GM21515 (cell line): ENCODE measurements around the gene ANKRD33B.
"Not testable (repeated sequence)": the region's sequence is repeated elsewhere in the genome, so short reads cannot be mapped to it uniquely, and the experiment has no call there.

ENCODE experiments used
- ATAC-seq: cut with Tn5 transposase; IDR thresholded peaks from one replicate; pipeline ENCODE4 v1.9.1; 2021; ENCODE audit not compliant: unreplicated experiment

The ANKRD33B gene

DNA sequence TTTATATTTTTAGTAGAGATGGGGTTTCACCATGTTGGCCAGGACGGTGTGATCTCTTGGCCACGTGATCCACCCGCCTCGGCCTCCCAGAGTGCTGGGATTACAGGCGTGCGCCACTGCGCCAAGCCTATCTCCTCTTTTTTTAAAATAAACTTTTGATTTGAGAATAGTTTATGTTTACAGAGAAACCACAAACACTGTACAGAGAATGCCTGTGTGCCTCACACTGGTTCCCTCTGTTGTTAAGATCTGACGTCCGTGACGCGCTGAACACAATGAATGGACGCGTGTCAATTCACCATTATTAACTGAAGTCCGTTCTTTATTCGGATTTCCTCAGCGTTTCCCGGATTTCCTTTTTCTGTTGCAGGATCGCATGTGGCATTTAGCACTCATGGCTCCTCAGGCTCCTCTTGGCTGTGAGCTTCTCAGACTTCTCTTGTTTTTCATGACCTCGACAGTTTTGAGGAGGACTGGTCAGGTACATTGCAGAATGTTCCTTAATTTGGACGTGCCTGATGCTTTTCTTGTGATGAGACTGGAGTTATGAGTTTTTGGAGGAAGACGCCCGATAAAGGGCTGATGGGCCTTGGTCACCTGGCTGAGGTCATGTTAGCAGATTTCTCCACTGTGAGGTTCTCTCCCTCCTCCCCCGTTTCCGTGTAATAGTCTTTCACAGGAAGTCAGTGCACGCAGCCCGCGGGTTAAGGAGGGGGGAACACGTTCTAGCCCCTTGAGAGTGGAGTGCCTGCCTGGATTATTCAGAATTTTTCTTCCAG lies 69.6 kb downstream of the ANKRD33B start:
- ATAC-seq: no peak

- ATAC-seq: no peak
Measured at GRCh38 chr5:10634050-10634449, 70.2 kb downstream of the ANKRD33B start.

- no peak for ATAC-seq
Measured at GRCh38 chr5:10634562-10634961, 70.7 kb downstream of the ANKRD33B start.

- peak; percentile 60 for ATAC-seq
Measured at GRCh38 chr5:10635257-10635866, 71.5 kb downstream of the ANKRD33B start.

- ATAC-seq: no peak
Measured at GRCh38 chr5:10635867-10636350, 72.0 kb downstream of the ANKRD33B start.

DNA sequence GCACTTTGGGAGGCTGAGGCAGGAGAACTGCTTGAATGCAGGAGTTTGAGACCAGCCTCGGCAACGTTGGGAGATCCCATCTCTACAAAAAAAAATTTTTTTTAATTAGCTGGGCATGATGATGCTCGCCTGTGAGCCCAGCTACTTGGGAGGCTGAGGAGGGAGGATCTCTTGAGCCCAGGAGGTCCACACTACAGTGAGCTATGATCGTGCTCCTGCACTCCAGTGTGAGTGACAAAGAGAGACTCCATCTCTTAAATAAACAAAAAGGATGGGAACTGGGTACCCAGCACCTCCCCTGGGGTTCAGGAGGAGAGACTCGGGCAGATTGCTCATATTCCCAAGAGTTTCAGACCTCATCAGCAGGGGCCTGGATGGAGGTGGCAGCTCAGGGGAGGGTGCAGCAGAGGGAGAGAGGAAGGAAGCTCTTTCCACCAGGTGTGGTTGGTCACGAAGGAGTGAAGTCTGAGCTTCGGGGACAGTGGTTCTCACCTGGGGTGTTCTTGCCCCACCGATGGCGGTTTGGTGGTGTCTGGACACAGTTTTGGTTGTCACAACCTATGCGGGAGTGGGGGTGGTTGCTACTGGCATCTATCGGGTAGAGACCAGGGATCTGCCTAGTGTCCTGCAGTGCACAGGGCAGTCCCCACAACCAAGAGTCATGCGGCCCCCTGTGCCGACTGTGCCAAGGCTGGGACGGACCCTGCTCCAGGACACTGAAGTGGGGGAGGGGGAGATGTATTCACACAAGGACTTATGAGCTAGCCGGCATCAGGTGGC lies 72.7 kb downstream of the ANKRD33B start:
- ATAC-seq: no peak

DNA sequence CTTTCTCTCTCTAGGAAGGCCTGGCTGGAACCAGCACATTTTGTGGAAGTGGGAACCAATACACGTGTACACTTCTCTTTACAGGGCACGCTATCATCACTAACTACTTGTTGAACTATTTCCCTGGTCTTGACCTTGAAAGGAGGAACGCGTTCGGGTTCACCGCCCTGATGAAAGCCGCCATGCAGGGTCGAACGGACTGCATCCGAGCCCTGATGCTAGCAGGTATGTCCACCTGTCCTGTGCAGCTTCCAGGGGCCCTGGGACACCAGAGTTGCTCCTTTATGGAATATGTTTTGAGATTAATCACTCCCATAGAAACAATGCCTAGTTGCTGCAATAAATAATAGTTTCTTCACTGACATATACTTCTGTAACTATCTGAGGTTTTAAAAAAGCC lies 74.1 kb downstream of the ANKRD33B start:
- no peak for ATAC-seq

- ATAC-seq: not testable (repeated sequence)
Measured at GRCh38 chr5:10638723-10639122, 74.9 kb downstream of the ANKRD33B start.

GRCh38 chr5:10639846-10640368 lies 76.0 kb downstream of the ANKRD33B start:
- no peak for ATAC-seq

- ATAC-seq: no peak
Measured at GRCh38 chr5:10642367-10642766, 78.5 kb downstream of the ANKRD33B start.

DNA sequence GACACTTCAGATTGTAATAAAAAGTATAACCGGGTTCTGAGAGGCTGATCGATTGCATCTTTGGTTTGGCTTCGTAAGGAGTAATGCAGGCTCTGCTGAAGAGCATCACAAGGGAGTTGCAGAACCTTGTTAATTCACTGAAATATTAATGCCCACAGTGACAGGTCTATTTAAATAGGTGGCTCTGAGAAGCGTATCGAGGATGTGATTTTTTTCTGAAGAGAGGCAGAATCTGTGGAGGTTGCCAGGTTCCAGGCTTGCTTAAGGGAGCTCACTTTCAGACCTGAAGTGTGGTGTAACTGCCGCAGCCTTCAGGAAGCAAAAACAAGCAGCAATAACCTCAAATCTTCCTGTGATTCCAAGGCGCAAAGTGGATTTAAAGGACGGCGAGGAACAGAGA lies 80.3 kb downstream of the ANKRD33B start:
- ATAC-seq: no peak

DNA sequence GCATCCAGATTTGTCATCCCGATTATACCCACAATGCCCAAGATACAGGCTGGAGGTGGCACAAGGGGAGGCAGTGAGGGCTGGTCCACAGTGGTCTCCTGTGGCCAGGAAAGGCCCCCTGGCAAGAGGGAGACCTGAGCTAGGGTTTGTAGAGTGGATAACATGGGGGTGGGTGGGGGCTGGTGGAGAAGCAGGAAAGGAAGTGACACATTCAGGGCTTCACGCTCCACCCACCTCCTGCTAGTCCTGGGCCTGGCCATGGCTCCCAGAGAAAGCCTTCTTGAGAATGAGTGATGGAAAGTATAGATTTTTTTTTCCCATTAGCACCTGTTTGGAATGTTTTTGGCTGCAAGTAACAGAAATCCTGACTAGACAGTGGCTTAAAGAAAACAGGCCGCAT lies 81.3 kb downstream of the ANKRD33B start:
- ATAC-seq: no peak

- ATAC-seq: no peak
Measured at GRCh38 chr5:10645671-10646070, 81.8 kb downstream of the ANKRD33B start.

- no peak for ATAC-seq
Measured at GRCh38 chr5:10647640-10648039, 83.8 kb downstream of the ANKRD33B start.

DNA sequence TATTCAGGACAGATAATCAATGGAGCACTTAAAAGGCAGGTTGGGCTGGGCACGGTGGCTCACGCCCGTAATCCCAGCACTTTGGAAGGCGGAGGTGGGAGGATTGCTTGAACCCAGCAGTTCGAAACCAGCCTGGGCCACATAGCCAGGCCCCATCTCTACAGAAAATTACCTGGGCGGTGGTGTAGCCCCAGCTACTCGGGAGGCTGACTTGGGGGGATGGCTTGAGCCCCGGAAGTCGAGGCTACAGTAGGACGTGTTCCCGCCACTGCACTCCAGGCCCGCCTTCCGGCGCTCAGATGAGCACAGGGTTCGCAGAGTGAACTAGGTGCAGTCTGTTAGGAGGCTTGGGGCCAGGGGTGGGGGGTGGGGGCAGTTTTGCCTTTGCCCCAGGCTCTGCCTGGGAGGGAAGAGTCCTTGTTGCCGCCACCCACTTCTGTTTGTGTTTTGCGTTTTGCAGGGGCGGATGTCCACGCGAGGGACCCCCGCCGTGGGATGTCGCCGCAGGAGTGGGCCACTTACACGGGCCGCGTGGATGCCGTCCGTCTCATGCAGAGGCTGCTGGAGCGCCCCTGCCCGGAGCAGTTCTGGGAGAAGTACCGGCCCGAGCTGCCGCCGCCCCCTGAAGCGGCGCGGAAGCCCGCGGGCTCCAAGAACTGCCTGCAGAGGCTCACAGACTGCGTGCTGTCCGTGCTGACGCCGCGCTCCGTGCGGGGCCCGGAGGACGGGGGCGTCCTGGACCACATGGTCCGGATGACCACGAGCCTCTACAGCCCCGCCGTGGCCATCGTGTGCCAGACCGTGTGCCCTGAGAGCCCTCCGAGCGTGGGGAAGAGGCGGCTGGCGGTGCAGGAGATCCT lies 85.2 kb downstream of the ANKRD33B start:
- ATAC-seq: no peak

- no peak for ATAC-seq
Measured at GRCh38 chr5:10649666-10650380, 86.0 kb downstream of the ANKRD33B start.

DNA sequence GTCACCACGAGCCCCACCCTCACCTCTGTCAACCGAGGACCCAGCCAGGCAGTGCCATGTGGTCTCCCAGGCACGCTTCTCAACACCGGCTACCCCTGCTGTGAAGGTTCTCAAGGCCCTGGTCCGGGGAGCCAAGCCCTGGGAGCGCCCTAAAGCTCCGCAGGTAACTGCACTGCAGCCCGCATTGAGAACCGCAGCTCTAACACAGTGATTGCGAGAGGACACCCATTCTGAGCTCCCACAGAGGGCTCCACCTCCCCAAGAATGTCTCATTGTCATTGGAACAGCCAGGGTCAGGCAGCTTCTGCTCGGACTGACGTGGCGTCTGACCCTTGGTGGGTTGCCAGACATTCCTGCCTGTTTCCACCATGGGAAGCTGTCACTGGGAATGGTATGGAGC lies 88.3 kb downstream of the ANKRD33B start:
- no peak for ATAC-seq

DNA sequence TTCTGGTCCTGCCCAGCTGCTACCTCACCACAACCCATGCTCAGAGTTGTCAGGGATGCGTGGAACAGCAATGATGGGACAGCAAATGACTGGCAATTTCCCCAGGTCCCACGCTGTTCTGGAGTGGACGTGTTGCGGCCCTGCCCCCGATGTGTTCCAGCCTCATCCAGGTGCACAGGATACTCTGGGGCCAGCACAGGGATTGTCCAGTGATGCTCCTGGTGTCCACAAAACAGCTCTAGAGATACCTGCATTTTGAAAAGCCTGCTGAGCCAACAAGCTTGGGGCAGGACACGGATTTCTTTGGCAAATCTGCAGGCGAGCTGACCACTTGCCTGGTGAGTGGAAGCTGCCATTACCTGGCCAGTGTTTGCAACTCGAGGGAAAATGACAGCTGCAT lies 88.7 kb downstream of the ANKRD33B start:
- no peak for ATAC-seq

DNA sequence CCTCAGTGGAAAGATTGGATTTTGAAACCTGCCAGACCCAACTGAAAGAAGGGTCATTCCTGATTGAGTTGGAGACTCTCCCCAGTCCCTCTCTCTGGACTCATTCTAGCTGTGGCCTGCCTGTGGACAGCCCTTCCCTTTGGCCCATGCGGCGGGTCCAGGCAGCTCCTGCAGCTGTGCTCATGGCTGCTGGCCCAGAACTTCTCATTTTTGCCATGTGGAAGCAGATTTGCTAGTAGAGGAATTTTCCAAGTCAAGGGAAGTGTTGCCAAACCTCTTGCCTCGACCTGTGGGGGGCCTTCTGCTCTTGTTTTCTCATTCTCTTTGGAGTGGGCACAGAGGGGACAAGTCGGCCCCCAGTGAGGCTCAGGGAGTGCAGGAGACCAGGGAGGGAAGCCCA lies 89.2 kb downstream of the ANKRD33B start:
- no peak for ATAC-seq
